ENCODE results near the gene STAG1.

STAG1 gene

GRCh38 chr3:136404056-136404455, 348.1 kb downstream of the STAG1 start:
- H4K8ac ChIP-seq (ENCODE audit: low read depth, low read length) = no peak overlapping the region
- H3K4me1 ChIP-seq (ENCODE audit: control insufficient read depth, low read depth, low read length) = no peaks in the 10 kb centered on the region
- H3K56ac ChIP-seq (ENCODE audit: low read length) = no peak overlapping the region
- peak; percentile 41 for DNase-seq
- H3K4me2 ChIP-seq (ENCODE audit: low read length) = no peak overlapping the region
- no peak overlapping the region for H2BK15ac ChIP-seq (replicated peaks; ENCODE audit: low read depth)
- WGBS (ENCODE audit: extremely low coverage, insufficient coverage, low lambda C conversion rate) = no CpG with 5 or more reads among the region's 2 CpGs
- H2BK5ac ChIP-seq (ENCODE audit: low read length) = no peak overlapping the region
- no peak overlapping the region for H3K4ac ChIP-seq (ENCODE audit: low read depth, low read length)
- no peak overlapping the region for H4K5ac ChIP-seq (ENCODE audit: low read length)
- H3K18ac ChIP-seq (ENCODE audit: low read length) = no peak overlapping the region
- H3K79me1 ChIP-seq (ENCODE audit: low read length) = no peaks in the 10 kb centered on the region
- H2BK120ac ChIP-seq (ENCODE audit: low read depth, low read length) = no peak overlapping the region
- H3K36me3 ChIP-seq (ENCODE audit: control insufficient read depth, insufficient read depth, low read length) = no peaks in the 10 kb centered on the region
- no peak overlapping the region for H3K23ac ChIP-seq (ENCODE audit: low read length)
- H3K9ac ChIP-seq (ENCODE audit: low read length) = no peak overlapping the region
- H3K27me3 ChIP-seq (ENCODE audit: insufficient read depth, low read length, poor library complexity) = no peaks in the 10 kb centered on the region
- H2AK5ac ChIP-seq (ENCODE audit: low read length) = no peak overlapping the region
- H3K27ac ChIP-seq (ENCODE audit: low read depth, low read length) = no peak overlapping the region
- H3K79me2 ChIP-seq (ENCODE audit: control insufficient read depth, insufficient read depth, low read length) = no peaks in the 10 kb centered on the region
- no peak overlapping the region for H3K4me3 ChIP-seq (ENCODE audit: low read length)

DNA sequence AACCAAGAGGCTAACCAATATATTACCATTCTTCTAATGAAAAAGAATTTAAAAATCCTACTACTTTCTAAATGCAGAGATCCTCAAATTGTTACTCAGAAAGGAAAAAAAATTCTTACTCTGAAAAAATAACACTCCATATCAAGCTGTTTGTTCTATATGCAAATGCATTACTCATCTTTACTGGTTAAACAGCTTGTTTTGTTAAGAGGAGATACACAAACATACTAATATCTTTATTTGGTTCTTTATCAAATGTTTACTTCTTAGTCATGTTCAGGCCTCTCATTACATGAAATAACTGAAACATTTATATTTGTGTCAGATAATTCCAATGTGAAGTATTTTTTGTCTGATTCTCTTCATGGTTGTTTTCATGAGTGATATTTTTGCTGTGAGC, 355.3 kb downstream of the STAG1 start:
- H3K27me3 ChIP-seq (ENCODE audit: insufficient read depth, low read length, poor library complexity) = no peaks in the 10 kb centered on the region
- no peak overlapping the region for H2BK5ac ChIP-seq (ENCODE audit: low read length)
- no peak overlapping the region for H2AK5ac ChIP-seq (ENCODE audit: low read length)
- no peak overlapping the region for H3K27ac ChIP-seq (ENCODE audit: low read depth, low read length)
- H3K4me3 ChIP-seq (ENCODE audit: low read length) = no peak overlapping the region
- H4K8ac ChIP-seq (ENCODE audit: low read depth, low read length) = no peak overlapping the region
- H3K79me1 ChIP-seq (ENCODE audit: low read length) = no peaks in the 10 kb centered on the region
- H3K79me2 ChIP-seq (ENCODE audit: control insufficient read depth, insufficient read depth, low read length) = no peaks in the 10 kb centered on the region
- no peaks in the 10 kb centered on the region for H3K36me3 ChIP-seq (ENCODE audit: control insufficient read depth, insufficient read depth, low read length)
- no peaks in the 10 kb centered on the region for H3K4me1 ChIP-seq (ENCODE audit: control insufficient read depth, low read depth, low read length)
- no peak for DNase-seq
- no peak overlapping the region for H3K4ac ChIP-seq (ENCODE audit: low read depth, low read length)
- no peak overlapping the region for H3K56ac ChIP-seq (ENCODE audit: low read length)
- H3K9ac ChIP-seq (ENCODE audit: low read length) = no peak overlapping the region
- no peak overlapping the region for H2BK120ac ChIP-seq (ENCODE audit: low read depth, low read length)
- H4K5ac ChIP-seq (ENCODE audit: low read length) = no peak overlapping the region
- H3K18ac ChIP-seq (ENCODE audit: low read length) = no peak overlapping the region
- H3K4me2 ChIP-seq (ENCODE audit: low read length) = no peak overlapping the region
- H2BK15ac ChIP-seq (replicated peaks; ENCODE audit: low read depth) = no peak overlapping the region
- no peak overlapping the region for H3K23ac ChIP-seq (ENCODE audit: low read length)

- Histone ChIP-seq H3K27ac (ENCODE audit: low read depth, low read length) (no peak overlapping the region), H3K4me1 (ENCODE audit: control insufficient read depth, low read depth, low read length) (no peaks in the 10 kb centered on the region), H2BK15ac (replicated peaks; ENCODE audit: low read depth) (no peak overlapping the region), H2AK5ac (ENCODE audit: low read length) (no peak overlapping the region), H2BK120ac (ENCODE audit: low read depth, low read length) (no peak overlapping the region), H3K56ac (ENCODE audit: low read length) (no peak overlapping the region), H3K4ac (ENCODE audit: low read depth, low read length) (no peak overlapping the region), H3K4me3 (ENCODE audit: low read length) (no peak overlapping the region), H2BK5ac (ENCODE audit: low read length) (no peak overlapping the region), H3K4me2 (ENCODE audit: low read length) (no peak overlapping the region), H4K8ac (ENCODE audit: low read depth, low read length) (no peak overlapping the region), H3K79me1 (ENCODE audit: low read length) (no peaks in the 10 kb centered on the region), H3K36me3 (ENCODE audit: control insufficient read depth, insufficient read depth, low read length) (no peaks in the 10 kb centered on the region), H3K27me3 (ENCODE audit: insufficient read depth, low read length, poor library complexity) (no peaks in the 10 kb centered on the region), H3K23ac (ENCODE audit: low read length) (no peak overlapping the region), H4K5ac (ENCODE audit: low read length) (no peak overlapping the region), H3K79me2 (ENCODE audit: control insufficient read depth, insufficient read depth, low read length) (no peaks in the 10 kb centered on the region), H3K18ac (ENCODE audit: low read length) (no peak overlapping the region), H3K9ac (ENCODE audit: low read length) (no peak overlapping the region)
- DNase-seq = peak; percentile 1
- no CpG with 5 or more reads among the region's 3 CpGs for WGBS (ENCODE audit: extremely low coverage, insufficient coverage, low lambda C conversion rate)
These were observed 361.6 kb downstream of the STAG1 start for GRCh38 chr3:136390574-136390973.

GRCh38 chr3:136387031-136387430, 365.1 kb downstream of the STAG1 start:
- no peak overlapping the region for H3K56ac ChIP-seq (ENCODE audit: low read length)
- H3K4me3 ChIP-seq (ENCODE audit: low read length) = no peak overlapping the region
- H2BK15ac ChIP-seq (replicated peaks; ENCODE audit: low read depth) = no peak overlapping the region
- H4K5ac ChIP-seq (ENCODE audit: low read length) = no peak overlapping the region
- H3K27me3 ChIP-seq (ENCODE audit: insufficient read depth, low read length, poor library complexity) = no peaks in the 10 kb centered on the region
- H4K8ac ChIP-seq (ENCODE audit: low read depth, low read length) = no peak overlapping the region
- no peak for DNase-seq
- no peak overlapping the region for H3K18ac ChIP-seq (ENCODE audit: low read length)
- no peak overlapping the region for H2BK120ac ChIP-seq (ENCODE audit: low read depth, low read length)
- no peak overlapping the region for H2AK5ac ChIP-seq (ENCODE audit: low read length)
- no peak overlapping the region for H3K23ac ChIP-seq (ENCODE audit: low read length)
- no peak overlapping the region for H3K4ac ChIP-seq (ENCODE audit: low read depth, low read length)
- no CpG with 5 or more reads among the region's 1 CpG for WGBS (ENCODE audit: extremely low coverage, insufficient coverage, low lambda C conversion rate)
- no peak overlapping the region for H2BK5ac ChIP-seq (ENCODE audit: low read length)
- no peaks in the 10 kb centered on the region for H3K36me3 ChIP-seq (ENCODE audit: control insufficient read depth, insufficient read depth, low read length)
- H3K9ac ChIP-seq (ENCODE audit: low read length) = no peak overlapping the region
- H3K4me1 ChIP-seq (ENCODE audit: control insufficient read depth, low read depth, low read length) = no peaks in the 10 kb centered on the region
- no peaks in the 10 kb centered on the region for H3K79me2 ChIP-seq (ENCODE audit: control insufficient read depth, insufficient read depth, low read length)
- no peaks in the 10 kb centered on the region for H3K79me1 ChIP-seq (ENCODE audit: low read length)
- no peak overlapping the region for H3K4me2 ChIP-seq (ENCODE audit: low read length)
- H3K27ac ChIP-seq (ENCODE audit: low read depth, low read length) = no peak overlapping the region

- Histone ChIP-seq H3K36me3 (ENCODE audit: control insufficient read depth, insufficient read depth, low read length) (no peaks in the 10 kb centered on the region), H3K56ac (ENCODE audit: low read length) (no peak overlapping the region), H3K27me3 (ENCODE audit: insufficient read depth, low read length, poor library complexity) (no peaks in the 10 kb centered on the region), H4K5ac (ENCODE audit: low read length) (no peak overlapping the region), H2BK15ac (replicated peaks; ENCODE audit: low read depth) (no peak overlapping the region), H3K79me2 (ENCODE audit: control insufficient read depth, insufficient read depth, low read length) (no peaks in the 10 kb centered on the region), H3K4ac (ENCODE audit: low read depth, low read length) (no peak overlapping the region), H3K79me1 (ENCODE audit: low read length) (no peaks in the 10 kb centered on the region), H3K4me3 (ENCODE audit: low read length) (no peak overlapping the region), H3K27ac (ENCODE audit: low read depth, low read length) (no peak overlapping the region), H3K4me1 (ENCODE audit: control insufficient read depth, low read depth, low read length) (no peaks in the 10 kb centered on the region), H3K23ac (ENCODE audit: low read length) (no peak overlapping the region), H3K18ac (ENCODE audit: low read length) (no peak overlapping the region), H3K4me2 (ENCODE audit: low read length) (no peak overlapping the region), H2BK5ac (ENCODE audit: low read length) (no peak overlapping the region), H2BK120ac (ENCODE audit: low read depth, low read length) (no peak overlapping the region), H3K9ac (ENCODE audit: low read length) (no peak overlapping the region), H2AK5ac (ENCODE audit: low read length) (no peak overlapping the region), H4K8ac (ENCODE audit: low read depth, low read length) (no peak overlapping the region)
- WGBS (ENCODE audit: extremely low coverage, insufficient coverage, low lambda C conversion rate) = no CpG with 5 or more reads among the region's 2 CpGs
- no peak for DNase-seq
These were observed 366.7 kb downstream of the STAG1 start for GRCh38 chr3:136385457-136385856.

DNA sequence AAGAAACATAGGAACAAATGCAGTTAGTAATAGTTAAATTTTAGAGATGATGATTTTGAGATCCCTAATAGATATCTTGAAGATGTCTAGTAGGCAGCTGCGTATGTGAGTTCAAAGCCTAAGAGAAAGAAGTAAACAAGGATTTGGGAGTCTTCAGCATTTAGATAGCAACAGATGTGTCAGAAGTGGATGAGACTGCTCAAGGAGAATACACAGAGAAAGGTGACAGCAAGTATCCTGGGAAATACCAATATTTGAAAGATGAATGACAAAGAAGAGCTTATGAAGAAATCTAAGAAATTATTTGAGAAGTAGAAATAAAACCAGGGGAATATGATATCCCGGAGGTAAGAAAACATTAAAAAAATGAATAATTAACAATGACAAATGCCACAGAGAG, 371.1 kb downstream of the STAG1 start:
- H3K18ac ChIP-seq (ENCODE audit: low read length) = no peak overlapping the region
- DNase-seq = no peak
- H3K4me3 ChIP-seq (ENCODE audit: low read length) = no peak overlapping the region

More for the DNA sequence above, 371.1 kb downstream of the STAG1 start:
- Histone ChIP-seq H3K36me3 (ENCODE audit: control insufficient read depth, insufficient read depth, low read length) (no peaks in the 10 kb centered on the region), H3K4me2 (ENCODE audit: low read length) (no peak overlapping the region), H3K79me2 (ENCODE audit: control insufficient read depth, insufficient read depth, low read length) (no peaks in the 10 kb centered on the region), H4K5ac (ENCODE audit: low read length) (no peak overlapping the region), H2BK120ac (ENCODE audit: low read depth, low read length) (no peak overlapping the region), H4K8ac (ENCODE audit: low read depth, low read length) (no peak overlapping the region), H2BK5ac (ENCODE audit: low read length) (no peak overlapping the region), H3K56ac (ENCODE audit: low read length) (no peak overlapping the region), H3K27ac (ENCODE audit: low read depth, low read length) (no peak overlapping the region), H3K4me1 (ENCODE audit: control insufficient read depth, low read depth, low read length) (no peaks in the 10 kb centered on the region), H2AK5ac (ENCODE audit: low read length) (no peak overlapping the region), H3K9ac (ENCODE audit: low read length) (no peak overlapping the region), H3K27me3 (ENCODE audit: insufficient read depth, low read length, poor library complexity) (no peaks in the 10 kb centered on the region), H3K23ac (ENCODE audit: low read length) (no peak overlapping the region), H3K4ac (ENCODE audit: low read depth, low read length) (no peak overlapping the region), H2BK15ac (replicated peaks; ENCODE audit: low read depth) (no peak overlapping the region), H3K79me1 (ENCODE audit: low read length) (no peaks in the 10 kb centered on the region)
- no CpG with 5 or more reads among the region's 2 CpGs for WGBS (ENCODE audit: extremely low coverage, insufficient coverage, low lambda C conversion rate)
